GM21717 (cell line): Measurements from ENCODE around the gene STARD5.
"Not testable (repeated sequence)": the region's sequence is repeated elsewhere in the genome, so short reads cannot be mapped to it uniquely, and the experiment has no call there.

Experiments
- ATAC-seq: cut with Tn5 transposase; IDR thresholded peaks from one replicate; pipeline ENCODE4 v1.9.1; 2021; ENCODE audit warnings: mild to moderate bottlenecking, moderate library complexity; ENCODE audit not compliant: unreplicated experiment

STARD5 gene

DNA sequence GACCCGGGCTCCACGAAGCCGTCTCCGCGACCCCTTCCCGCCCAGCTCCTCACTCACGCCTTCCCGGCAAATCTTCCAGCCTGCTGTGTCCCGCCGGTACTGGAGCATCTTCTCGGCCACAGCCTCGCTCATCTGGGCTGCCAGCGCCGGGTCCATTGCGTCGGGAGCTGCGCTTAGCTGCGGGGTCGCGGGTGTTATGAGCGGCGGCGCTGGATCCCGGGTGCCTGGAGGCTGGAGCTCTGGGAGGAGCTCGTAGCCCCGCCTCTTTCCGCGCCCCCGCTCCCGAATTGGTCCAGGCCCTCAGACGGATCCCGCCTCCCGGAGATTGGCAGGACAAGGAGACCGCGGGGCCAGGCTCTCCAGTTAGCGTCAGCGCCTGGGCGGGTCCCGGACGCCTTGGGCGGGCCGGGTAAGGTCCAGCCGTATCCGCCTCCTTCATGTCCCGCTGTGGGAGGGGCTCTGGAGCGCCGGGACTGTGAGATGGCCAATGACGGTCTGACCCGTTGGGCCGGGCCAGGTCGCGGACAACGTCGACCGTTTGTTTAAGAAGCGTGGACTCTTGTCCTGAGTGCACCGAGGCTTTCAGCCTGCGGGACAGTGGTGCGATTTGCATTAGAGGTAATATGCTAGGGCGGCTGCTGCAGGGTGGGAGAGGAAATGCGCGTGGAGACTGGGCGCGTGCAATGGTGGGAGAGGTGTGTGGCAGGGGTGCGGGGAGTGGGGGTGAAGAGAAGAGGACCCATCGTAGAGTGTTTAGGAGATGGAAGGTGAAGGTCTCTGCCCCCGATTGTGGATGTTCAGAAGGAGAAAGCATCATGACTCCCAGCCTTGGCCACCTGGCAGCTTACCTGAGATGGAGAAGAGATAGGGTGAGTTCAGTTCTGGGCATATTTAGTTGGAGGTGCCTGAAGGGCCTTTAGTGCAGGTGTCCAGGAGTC, at the start of gene STARD5:
Gene STARD5, minus strand, starts transcription at position 198 of the 938 bp plus-strand sequence. Its CDS starts 42 bp downstream, at position 156.
- peak; percentile 99 for ATAC-seq

DNA sequence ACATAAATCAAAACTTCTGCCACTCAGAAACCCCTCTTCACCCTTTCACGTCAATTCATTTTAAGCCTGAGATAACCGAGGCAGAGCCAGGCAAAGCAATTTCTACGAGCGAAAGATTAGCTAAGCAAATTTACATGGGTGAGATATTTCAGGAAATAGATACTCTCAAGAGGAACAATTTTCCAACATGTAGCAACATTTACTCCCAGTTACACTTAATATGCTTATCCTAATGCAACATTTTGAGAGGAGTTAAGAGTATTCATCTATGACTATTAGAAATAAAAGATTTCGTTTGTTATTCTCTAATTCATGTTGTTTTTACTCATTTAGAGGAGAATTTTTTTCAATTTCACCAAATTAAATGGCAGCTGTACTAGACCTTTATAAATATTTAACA, 49.2 kb upstream of the STARD5 start:
- ATAC-seq, result no peak

DNA sequence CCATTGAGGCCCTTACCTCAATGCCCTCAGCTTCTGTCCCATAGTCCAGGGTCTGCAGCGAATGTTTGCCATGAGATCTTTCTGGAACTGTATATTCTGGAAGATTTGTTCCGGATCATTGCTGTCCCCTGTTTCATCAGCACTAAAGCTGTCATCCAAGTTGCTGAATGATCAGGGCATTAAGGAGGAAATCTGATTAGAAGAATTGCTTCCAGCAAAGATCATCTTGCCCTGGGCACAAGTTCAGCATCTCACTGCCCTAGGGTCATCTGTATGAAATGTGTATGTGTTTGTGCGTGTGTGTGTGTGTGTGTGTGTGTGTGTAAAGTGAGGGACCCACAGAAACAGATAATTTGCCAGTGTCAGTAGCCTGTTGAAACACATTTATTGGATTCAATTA, 48.6 kb upstream of the STARD5 start:
- no peak for ATAC-seq

GRCh38 chr15:81363718-81364500, 40.0 kb upstream of the STARD5 start:
- no peak for ATAC-seq

DNA sequence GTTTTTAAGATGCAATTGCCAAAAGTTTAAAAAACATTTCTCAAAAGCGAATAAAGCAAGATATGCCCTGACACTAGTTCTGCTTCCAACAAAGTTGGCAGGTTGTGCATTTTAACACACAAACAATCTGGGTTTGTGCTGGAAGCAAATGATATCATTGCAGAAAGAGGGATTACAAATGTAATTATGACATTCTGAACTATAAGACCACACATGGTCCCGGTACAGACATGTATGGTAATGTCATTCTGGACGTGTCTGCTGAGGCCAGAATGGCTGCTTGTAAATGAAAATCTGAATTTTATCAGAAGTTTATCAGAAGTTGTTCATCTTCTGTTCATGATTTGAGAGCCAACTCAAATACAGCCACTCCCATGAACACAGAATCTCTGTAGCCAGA, 39.3 kb upstream of the STARD5 start:
- ATAC-seq, result no peak

- ATAC-seq, result no peak
These were observed 38.8 kb upstream of the STARD5 start for GRCh38 chr15:81362790-81363189.

GRCh38 chr15:81361891-81362290, 38.0 kb upstream of the STARD5 start:
- ATAC-seq, result no peak

- no peak for ATAC-seq
These were observed 36.5 kb upstream of the STARD5 start for GRCh38 chr15:81360491-81360890.

- ATAC-seq, result no peak
These were observed 34.3 kb upstream of the STARD5 start for GRCh38 chr15:81358248-81358647.

- ATAC-seq, result no peak
These were observed 33.3 kb upstream of the STARD5 start for GRCh38 chr15:81357180-81357686.

DNA sequence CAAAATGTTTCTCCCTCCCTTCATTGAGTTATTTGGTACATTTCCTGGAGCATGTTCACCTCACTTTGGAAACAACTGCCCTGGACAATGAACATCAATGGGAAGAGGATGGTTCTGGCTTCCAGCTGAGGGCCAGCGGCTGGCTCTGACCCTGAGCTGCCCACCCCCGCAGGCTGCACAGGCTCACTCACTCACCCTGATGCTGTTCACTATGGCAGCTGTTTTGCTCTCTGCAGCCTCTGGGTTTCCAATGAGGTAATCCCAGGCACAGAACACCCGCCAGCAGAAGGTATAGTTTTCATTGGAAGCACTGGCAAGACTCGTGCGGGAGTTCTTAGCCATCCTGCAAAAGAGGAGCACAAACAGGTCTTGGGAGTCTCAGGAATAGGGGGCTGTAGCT, 32.3 kb upstream of the STARD5 start:
- no peak for ATAC-seq

GRCh38 chr15:81351651-81352050, 27.7 kb upstream of the STARD5 start:
- no peak for ATAC-seq

GRCh38 chr15:81349271-81349670, 25.3 kb upstream of the STARD5 start:
- no peak for ATAC-seq

DNA sequence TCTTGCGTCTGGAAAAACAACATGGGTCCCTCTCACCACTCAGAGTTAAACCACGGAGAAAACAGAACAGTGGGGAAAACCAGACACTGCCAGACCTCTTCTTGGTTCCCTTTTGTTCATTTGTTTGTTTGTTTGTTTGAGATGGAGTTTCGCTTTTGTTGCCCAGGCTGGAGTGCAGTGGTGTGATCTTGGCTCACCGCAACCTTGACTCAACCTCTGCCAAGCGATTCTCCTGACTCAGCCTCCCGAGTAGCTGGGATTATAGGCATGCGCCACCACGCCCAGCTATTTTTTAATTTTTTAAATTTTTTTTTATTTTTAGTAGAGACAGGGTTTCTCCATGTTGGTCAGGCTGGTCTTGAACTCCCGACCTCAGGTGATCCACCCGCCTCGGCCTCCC, 24.8 kb upstream of the STARD5 start:
- not testable (repeated sequence) for ATAC-seq

GRCh38 chr15:81347910-81348309, 24.0 kb upstream of the STARD5 start:
- ATAC-seq, result no peak

GRCh38 chr15:81346611-81347010, 22.7 kb upstream of the STARD5 start:
- no peak for ATAC-seq

DNA sequence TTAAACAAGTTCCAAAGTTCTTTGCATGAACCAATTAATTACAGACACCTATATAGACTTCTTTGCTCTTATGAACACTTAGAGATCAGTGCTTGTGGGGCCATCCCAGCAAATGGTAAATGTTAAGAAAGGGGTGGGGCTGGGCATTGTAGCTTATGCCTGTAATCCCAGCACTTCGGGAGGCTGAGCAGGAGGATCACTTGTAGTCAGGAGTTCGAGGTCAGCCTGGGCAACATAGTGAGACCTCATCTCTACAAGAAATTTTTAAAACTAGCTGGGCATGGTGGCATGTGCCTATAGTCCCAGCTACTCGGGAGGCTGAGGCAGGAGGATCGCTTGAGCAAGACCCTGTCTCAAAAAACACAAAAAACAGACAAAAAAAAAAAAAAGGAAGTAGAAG, 19.4 kb upstream of the STARD5 start:
- no peak for ATAC-seq

DNA sequence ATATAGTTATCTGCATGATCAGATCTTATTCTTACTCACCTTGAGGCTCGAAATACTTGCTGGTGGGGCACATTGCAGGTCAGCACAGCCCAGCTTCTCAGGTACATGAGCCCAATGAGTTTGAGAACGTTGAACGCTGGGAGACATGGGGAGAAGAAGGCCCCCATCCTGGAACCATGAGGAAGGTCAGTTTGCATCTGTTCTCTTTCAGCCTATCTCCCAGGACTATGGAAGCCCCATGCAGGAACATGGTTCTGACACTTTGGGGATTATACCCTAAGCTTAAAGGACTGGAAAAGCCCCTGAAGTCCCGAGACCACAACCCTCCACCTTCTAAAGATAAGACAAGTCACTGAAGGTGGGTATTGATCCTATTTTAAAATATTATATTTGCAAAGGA, 17.4 kb upstream of the STARD5 start:
- no peak for ATAC-seq

- ATAC-seq, result no peak
These were observed 15.9 kb upstream of the STARD5 start for GRCh38 chr15:81339851-81340250.

DNA sequence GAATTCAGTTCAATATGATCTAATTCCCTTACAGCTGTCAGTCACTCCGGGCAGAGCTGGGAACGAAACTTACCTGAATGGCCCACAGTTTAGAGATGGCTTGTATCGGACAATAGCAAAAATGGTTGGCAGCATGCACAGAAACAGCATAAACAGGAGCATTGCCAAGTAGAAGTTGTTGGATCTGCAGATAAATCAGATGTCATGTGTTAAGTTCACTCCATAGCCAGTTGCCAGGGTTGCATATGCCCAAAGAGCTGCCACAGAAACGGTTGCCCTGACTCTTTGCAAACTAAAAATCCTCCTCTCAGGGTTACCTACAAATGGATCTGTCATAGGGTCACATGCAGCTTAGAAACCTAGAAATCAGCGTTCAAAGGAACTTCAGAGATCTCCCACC, 15.4 kb upstream of the STARD5 start:
- ATAC-seq, result no peak

GRCh38 chr15:81338170-81339007, 14.4 kb upstream of the STARD5 start:
- ATAC-seq, result no peak
